Inflammatory macrophage treated with lipopolysaccharide for 4 hours (primary cell): Measurements from ENCODE around the gene SNIP1.
A peak's percentile ranks its signal among the peaks of the same experiment; 100 is the strongest.
"Not testable (repeated sequence)": the region's sequence is repeated elsewhere in the genome, so short reads cannot be mapped to it uniquely, and the experiment has no call there.

Source experiments
- DNase-seq: peaks from one replicate; pipeline ENCODE4 v3.0.0-alpha.2; 2020

SNIP1 gene

DNA sequence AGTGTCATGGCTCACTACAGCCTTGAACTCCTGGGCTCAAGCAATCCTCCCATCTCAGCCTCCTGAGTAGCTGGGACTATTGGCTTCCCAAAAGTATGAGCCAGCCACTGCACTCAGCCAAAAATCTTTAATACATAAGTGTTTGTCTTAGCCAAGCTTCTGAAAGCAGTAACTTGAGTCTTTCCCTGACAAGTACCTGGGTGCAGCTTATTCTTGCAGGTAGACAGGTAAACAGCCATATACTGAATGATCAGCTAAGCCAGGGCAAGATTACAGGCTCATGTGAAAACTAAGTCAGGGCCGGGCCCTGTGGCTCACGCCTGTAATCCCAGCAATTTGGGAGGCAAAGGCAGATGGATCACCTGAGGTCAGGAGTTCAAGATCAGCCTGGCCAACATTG, 47.4 kb downstream of the SNIP1 start:
- no peak for DNase-seq

DNA sequence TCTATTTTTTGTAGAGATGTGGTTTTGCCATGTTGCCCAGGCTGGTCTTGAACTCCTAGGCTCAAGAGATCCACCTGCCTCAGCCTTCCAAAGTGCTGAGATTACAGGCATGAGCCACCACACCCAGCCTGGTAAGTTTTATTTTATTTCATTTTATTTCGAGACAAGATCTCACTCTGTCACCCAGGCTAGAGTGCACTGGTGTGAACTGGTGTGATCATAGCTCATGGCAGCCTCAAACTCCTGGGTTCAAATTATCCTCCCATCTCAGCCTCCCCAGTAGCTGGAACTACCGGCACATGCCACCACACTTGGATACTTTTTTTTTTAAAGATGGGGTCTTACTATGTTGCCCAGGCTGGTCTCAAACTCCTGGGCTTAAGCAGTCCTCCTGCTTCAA, 51.3 kb downstream of the SNIP1 start:
- DNase-seq, result not testable (repeated sequence)

GRCh38 chr1:37502104-37502503, 52.0 kb downstream of the SNIP1 start:
- DNase-seq, result no peak

DNA sequence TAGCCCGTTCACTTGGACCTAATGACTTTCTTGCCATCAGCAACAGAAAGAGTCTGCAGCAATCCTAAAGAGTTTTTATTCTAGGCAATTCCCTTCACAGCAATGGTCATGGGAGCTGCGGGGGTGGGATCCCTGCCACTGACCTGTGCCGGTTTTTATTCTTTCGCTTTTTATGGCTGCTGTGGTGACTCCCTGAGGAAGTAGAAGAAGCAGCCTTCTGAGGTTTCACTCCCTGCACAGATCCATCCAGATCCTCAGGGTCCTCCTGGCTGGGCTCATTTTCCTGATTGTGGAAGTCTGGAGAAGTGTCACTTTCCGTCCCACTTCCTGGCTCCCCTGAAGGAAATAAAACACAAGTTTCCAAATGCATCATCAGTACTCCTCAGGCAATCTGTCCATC, 52.4 kb downstream of the SNIP1 start:
- DNase-seq, result no peak

GRCh38 chr1:37498872-37499617, 55.0 kb downstream of the SNIP1 start:
- no peak for DNase-seq

- no peak for DNase-seq
These were observed 56.3 kb downstream of the SNIP1 start for GRCh38 chr1:37497832-37498231.

- DNase-seq, result no peak
These were observed 58.2 kb downstream of the SNIP1 start for GRCh38 chr1:37495875-37496274.

- no peak for DNase-seq
These were observed 60.6 kb downstream of the SNIP1 start for GRCh38 chr1:37493336-37494098.

DNA sequence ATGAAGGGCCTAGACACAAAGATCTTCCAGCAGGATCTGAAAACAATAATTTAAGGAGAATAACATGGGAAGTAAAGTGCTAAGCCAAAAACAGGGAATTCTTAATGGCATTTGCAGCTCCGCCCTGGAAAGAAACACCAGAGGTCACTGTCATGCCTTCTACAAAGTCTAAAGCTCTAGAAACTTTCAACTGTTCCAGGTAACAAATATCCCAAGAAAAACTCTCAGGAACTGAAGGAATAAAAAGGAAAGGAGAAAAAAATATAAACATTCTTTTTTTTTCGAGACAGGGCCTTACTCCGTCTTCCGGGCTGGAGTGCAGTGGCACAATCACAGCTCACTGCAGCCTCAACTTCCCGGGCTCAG, 66.5 kb downstream of the SNIP1 start:
- DNase-seq, result no peak

DNA sequence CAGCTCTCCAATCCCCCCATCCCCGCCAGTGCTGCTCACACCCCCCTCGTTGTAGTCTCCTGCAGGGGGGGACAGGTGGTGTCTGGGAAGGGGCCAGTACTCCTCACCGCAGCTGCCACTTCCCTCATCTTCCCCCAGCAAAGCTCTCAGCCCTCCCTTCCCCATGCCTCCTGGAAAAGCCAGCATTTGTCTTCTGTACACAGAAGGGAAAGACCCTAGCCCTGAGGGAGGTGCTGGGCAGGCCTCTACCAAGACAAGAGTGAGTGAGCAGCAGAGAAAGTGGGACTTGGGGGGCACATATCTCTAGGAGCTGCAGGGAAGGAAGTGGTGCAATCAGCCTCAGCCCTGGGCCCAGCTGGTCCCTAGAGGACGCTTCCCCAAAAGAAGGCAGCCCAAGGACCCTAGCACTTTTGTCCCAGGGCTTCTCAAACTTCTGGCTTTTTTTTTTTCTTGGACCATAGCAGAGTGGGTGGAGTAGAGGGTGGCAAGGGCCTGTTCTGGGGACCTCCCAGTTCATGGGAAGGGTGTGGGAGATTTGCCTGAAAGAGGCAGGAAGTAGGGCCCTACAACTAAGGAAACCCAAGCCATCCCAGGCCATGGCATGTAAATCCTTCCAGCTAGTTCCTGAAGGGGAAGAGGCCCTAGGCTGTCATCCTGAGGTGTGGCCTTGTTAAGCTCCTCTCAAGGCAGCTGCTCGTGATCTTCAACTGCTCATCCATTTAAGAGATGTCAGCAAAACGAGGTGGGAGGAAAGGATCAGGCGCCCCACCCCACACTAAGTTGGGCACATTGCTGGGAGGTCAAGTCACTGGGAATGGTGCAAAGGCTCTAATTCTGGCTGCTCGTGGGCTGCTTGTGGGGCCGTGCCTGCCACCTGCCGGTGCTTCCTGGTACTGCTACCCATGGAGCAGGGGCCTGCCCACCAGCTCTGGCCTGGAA, 67.1 kb downstream of the SNIP1 start:
- peak; percentile 88 for DNase-seq

GRCh38 chr1:37485902-37486679, 68.0 kb downstream of the SNIP1 start:
- peak; percentile 48 for DNase-seq
